ACC112 (cell line): ENCODE data around the gene ALKBH4.

Experiments used
- H2AFZ ChIP-seq: fragments of 200-600 bp; sonication (generic); one replicate; pipeline ENCODE4 v1.6.0; 2017; ENCODE audit warnings: antibody characterized with exemption, low read length; ENCODE audit not compliant: unreplicated experiment
- H3K27ac ChIP-seq: fragments of 200-600 bp; sonication (generic); 2 replicates; pipeline ENCODE4 v1.5.1; 2014; ENCODE audit warnings: low read depth, mild to moderate bottlenecking, antibody characterized with exemption, low read length, moderate library complexity
- H3K27me3 ChIP-seq: fragments of 200-600 bp; sonication (generic); 2 replicates; pipeline ENCODE4 v1.6.1; 2014; ENCODE audit warnings: mild to moderate bottlenecking, antibody characterized with exemption, low read length, moderate library complexity, mixed read lengths; ENCODE audit not compliant: insufficient read depth
- H3K36me3 ChIP-seq: fragments of 200-600 bp; sonication (generic); 2 replicates; pipeline ENCODE4 v1.6.1; 2016; ENCODE audit warnings: mild to moderate bottlenecking, antibody characterized with exemption, low read length, moderate library complexity, mixed read lengths; ENCODE audit not compliant: insufficient read depth
- H3K4me1 ChIP-seq: fragments of 200-600 bp; sonication (generic); one replicate; pipeline ENCODE4 v1.6.1; 2016; ENCODE audit warnings: low read length, mixed read lengths; ENCODE audit not compliant: insufficient read depth, unreplicated experiment, control insufficient read depth
- H3K4me3 ChIP-seq: fragments of 200-600 bp; sonication (generic); 2 replicates; pipeline ENCODE4 v1.5.1; 2014; ENCODE audit warnings: mild to moderate bottlenecking, low read depth, low read length
- H3K79me2 ChIP-seq: fragments of 200-600 bp; sonication (generic); one replicate; pipeline ENCODE4 v1.6.0; 2016; ENCODE audit warnings: low read length; ENCODE audit not compliant: control insufficient read depth, unreplicated experiment, insufficient read depth

Gene ALKBH4

GRCh38 chr7:102433219-102434038, 31.2 kb downstream of the ALKBH4 start, which contains the start of gene ORAI2:
TSS of gene ORAI2 (plus strand) at chr7:102433575. CDS start at chr7:102438957, 5,382 bp downstream.
- Histone ChIP-seq H3K36me3 (no peaks in the 10 kb centered on the region), H3K4me1 (peaks cover 14% of the 10 kb centered on the region), H2AFZ (peak within 1 kb of the TSS; percentile 96), H3K4me3 (peak within 1 kb of the TSS; percentile 97), H3K79me2 (peaks cover 14% of the 10 kb centered on the region), H3K27me3 (no peaks in the 10 kb centered on the region), H3K27ac (peak within 1 kb of the TSS; percentile 19; the same call in 1 of the 2 replicates)

DNA sequence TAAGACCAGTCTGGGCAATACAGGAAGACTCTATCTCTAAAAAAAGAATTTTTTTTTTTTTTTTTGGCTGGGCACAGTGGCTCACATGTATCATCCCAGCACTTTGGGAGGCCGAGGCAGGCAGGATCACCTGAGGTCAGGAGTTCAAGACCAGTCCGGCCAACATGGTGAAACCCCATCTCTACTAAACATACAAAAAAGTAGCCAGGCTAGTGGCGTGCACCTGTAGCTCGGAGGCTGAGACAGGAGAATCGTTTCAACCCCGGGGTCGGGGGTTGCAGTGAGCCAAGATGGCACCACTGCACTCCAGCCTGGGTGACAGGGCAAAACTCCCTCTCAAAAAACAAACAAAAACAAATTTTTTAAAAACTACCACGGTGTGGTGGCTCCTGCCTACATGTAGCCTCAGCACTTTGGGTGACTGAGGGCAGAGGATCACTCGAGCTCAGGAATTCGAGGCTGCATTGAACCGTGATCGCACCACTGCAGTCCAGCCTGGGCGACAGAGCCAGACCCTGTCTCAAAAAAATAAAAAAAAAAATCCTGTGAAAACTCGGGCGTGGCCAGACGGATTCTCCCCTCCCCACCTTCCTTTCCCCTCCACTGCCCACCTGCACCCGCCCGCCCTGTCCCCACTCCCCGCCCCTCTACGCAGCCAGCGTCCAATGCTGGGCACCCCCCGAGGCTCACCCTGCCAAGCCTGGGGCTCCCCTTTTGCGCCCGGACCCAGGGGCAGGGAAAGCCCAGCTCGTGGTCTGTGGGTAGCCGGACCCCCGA, 32.0 kb downstream of the ALKBH4 start:
- Histone ChIP-seq H3K36me3 (no peaks in the 10 kb centered on the region), H3K79me2 (peaks cover 14% of the 10 kb centered on the region), H2AFZ (peak overlapping the region; percentile 96), H3K4me1 (peaks cover 14% of the 10 kb centered on the region), H3K4me3 (peak overlapping the region; percentile 97), H3K27ac (no peak overlapping the region), H3K27me3 (no peaks in the 10 kb centered on the region)

DNA sequence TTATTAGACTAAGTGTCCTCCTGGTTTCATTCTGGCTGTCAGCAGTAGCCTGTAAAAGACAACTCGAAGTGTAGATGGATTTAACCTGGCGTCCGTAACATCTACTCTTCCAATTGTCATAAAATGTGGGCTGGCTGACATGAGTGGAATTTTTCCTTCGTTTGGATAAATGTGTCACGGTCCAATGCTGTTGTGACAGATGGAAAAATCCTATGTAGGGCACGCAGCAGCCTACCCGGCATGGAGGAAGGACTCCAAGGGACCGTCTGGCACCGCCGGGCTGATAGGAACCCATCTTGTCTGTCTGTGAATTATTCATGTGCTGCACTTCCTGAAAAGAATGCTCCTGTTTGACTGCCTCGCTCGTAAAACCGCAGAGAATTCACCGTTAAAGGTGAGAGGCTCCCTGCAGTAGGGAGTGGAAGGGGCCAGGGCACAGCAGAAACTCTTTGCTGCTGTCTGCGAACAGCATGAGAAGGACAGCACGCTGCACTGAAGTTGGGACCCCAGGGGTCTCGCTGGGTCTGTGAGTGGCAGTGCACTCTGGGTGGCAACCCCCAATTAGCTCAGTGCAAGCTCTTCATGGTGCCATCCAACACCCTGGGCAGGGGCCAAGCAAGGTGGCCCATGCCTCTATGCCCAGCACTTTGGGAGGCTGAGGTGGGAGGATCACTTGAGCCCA, 32.9 kb downstream of the ALKBH4 start:
- Histone ChIP-seq H2AFZ (no peak overlapping the region), H3K27ac (no peak overlapping the region), H3K79me2 (peaks cover 14% of the 10 kb centered on the region), H3K4me1 (peaks cover 14% of the 10 kb centered on the region), H3K4me3 (no peak overlapping the region), H3K27me3 (no peaks in the 10 kb centered on the region), H3K36me3 (no peaks in the 10 kb centered on the region)

GRCh38 chr7:102429141-102429899, 35.3 kb downstream of the ALKBH4 start:
- Histone ChIP-seq H2AFZ (no peak overlapping the region), H3K27me3 (no peaks in the 10 kb centered on the region), H3K36me3 (peaks cover 6% of the 10 kb centered on the region; the same call in 1 of the 2 replicates), H3K4me3 (no peak overlapping the region), H3K27ac (no peak overlapping the region), H3K4me1 (peaks cover 6% of the 10 kb centered on the region), H3K79me2 (peaks cover 4% of the 10 kb centered on the region)

DNA sequence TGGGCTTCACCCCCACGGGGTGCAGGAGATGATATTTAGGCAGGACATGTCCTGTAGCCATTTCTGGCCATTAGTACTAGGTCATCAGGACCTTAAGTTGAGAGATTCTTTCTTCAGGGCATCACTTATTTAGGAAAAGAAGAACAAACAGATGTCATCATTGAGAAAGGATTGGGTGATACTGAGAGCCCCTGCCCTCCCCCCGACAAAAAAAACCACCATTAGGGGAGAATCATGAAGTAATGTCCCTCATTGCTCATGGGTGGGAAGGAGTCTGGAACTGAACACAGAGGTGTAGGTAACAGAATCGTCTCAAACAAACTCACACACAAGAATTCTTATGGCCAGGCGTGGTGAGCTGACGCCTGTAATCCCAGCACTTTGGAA, 37.7 kb downstream of the ALKBH4 start:
- H3K4me1 ChIP-seq = no peaks in the 10 kb centered on the region
- H3K79me2 ChIP-seq = no peaks in the 10 kb centered on the region
- H2AFZ ChIP-seq = no peak overlapping the region
- H3K27ac ChIP-seq = no peak overlapping the region
- H3K36me3 ChIP-seq = peaks cover 6% of the 10 kb centered on the region; the same call in 1 of the 2 replicates
- no peak overlapping the region for H3K4me3 ChIP-seq
- no peaks in the 10 kb centered on the region for H3K27me3 ChIP-seq

DNA sequence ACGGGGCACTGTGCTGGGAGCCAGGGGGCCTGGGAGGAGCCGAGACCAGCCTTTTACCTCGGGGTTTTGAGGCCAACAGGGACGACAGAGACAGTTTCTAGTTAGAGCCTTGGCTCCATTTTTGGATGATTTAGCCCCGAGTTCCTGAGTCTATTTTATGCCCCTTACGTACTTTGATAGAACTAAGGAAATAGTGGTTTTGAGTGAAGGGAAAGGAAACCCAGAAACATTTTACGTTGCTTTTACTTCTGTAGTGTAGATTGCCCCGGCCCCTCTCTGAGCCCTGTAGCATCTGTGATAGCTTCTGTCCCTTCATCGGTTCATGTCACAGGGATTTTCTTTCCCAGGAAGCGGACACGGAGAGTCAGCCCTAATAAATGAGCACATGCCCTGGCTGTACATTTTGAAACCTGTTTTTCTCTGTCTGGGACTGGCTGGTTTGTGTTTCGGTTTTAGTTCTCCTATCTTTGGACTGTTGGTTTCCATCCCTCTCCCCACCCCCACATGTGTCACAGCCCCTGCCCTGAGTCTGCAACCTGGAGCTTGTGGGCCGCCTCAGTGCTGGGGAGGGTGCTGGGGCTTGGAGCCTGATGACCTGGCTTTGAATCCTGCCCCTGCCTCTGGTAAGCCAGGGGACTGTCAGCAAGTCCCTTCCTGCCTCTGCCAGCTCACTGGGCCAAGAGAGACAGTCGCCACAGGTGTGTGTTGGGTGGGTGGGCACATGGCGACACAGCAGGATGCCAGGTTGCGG, 38.2 kb downstream of the ALKBH4 start:
- Histone ChIP-seq H3K27me3 (no peaks in the 10 kb centered on the region), H2AFZ (no peak overlapping the region), H3K4me3 (no peak overlapping the region), H3K79me2 (no peaks in the 10 kb centered on the region), H3K36me3 (peaks cover 6% of the 10 kb centered on the region; the same call in 1 of the 2 replicates), H3K4me1 (no peaks in the 10 kb centered on the region), H3K27ac (no peak overlapping the region)

DNA sequence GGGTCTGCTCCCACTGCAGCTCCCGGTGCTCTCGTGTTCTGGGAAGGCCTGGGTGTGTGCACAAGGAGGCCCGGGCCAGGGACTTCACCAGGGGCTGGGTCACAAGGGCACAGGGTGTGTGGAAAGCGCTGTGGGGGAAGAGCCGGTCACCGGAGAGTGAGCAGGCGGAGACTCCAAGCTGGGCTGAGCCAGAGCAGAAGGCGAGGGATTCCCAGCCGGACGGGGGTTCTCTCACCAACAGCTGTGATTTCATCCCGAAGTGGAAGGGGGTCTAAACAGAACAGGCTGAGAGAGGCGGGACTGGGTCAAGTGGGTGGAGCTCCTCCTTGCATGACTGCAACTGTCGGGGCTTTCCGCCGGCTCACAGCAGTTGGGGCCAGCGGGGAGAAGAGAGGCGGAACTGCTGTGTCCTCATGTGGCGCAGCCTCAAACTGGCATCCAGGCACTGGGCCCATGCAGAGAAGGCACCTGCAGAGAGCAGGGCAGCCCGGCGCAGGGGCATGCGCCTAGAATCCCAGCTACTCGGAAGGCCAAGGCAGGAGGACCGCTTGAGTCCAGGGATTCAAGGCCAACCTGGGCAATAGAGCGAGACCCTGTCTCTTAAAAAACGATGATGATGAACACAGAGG, 38.9 kb downstream of the ALKBH4 start:
- Histone ChIP-seq H2AFZ (no peak overlapping the region), H3K27me3 (no peaks in the 10 kb centered on the region), H3K27ac (no peak overlapping the region), H3K4me1 (no peaks in the 10 kb centered on the region), H3K4me3 (no peak overlapping the region), H3K36me3 (peaks cover 6% of the 10 kb centered on the region; the same call in 1 of the 2 replicates), H3K79me2 (no peaks in the 10 kb centered on the region)

- Histone ChIP-seq H3K36me3 (peaks cover 6% of the 10 kb centered on the region; the same call in 1 of the 2 replicates), H3K79me2 (no peaks in the 10 kb centered on the region), H3K4me1 (no peaks in the 10 kb centered on the region), H3K27ac (no peak overlapping the region), H3K27me3 (no peaks in the 10 kb centered on the region), H2AFZ (no peak overlapping the region), H3K4me3 (no peak overlapping the region)
Observed at GRCh38 chr7:102424787-102425218, 39.9 kb downstream of the ALKBH4 start.

DNA sequence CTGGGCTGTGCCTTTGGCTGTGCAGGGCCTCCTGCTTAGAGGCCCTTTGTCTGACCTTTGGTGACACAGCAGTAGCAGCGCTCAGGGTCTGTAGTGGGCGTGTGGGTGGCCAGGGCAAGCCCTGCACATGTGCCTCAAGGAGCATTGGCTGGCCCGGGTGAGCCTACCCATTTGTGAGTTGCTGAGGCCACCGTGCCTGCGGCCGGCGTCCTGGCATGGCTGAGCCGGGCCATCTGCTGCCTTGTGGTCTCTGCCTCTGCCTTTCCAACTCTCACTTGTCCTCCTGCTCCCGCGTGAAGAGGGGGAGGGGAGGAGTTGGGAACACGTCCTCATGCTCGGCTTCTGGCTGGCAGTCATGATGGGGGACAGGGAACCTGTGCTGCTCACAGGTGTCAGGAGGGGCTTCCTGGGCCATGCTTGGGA, 40.5 kb downstream of the ALKBH4 start:
- no peak overlapping the region for H3K4me3 ChIP-seq
- no peak overlapping the region for H2AFZ ChIP-seq
- H3K79me2 ChIP-seq = no peaks in the 10 kb centered on the region
- no peaks in the 10 kb centered on the region for H3K27me3 ChIP-seq
- no peak overlapping the region for H3K27ac ChIP-seq
- peaks cover 6% of the 10 kb centered on the region for H3K36me3 ChIP-seq
- H3K4me1 ChIP-seq = no peaks in the 10 kb centered on the region
